Measurements from ENCODE around the gene ASAP3.

- TF ChIP-seq, protein P1, sequence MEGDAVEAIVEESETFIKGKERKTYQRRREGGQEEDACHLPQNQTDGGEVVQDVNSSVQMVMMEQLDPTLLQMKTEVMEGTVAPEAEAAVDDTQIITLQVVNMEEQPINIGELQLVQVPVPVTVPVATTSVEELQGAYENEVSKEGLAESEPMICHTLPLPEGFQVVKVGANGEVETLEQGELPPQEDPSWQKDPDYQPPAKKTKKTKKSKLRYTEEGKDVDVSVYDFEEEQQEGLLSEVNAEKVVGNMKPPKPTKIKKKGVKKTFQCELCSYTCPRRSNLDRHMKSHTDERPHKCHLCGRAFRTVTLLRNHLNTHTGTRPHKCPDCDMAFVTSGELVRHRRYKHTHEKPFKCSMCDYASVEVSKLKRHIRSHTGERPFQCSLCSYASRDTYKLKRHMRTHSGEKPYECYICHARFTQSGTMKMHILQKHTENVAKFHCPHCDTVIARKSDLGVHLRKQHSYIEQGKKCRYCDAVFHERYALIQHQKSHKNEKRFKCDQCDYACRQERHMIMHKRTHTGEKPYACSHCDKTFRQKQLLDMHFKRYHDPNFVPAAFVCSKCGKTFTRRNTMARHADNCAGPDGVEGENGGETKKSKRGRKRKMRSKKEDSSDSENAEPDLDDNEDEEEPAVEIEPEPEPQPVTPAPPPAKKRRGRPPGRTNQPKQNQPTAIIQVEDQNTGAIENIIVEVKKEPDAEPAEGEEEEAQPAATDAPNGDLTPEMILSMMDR (IDR thresholded peaks at IDR 0.05), result no peak
- TF ChIP-seq POLR2A (IDR thresholded peaks at IDR 0.05), result no peak
Observed at GRCh38 chr1:23428136-23428905, 55.7 kb downstream of the ASAP3 start.
